Measurements from ENCODE around the gene IL17REL.
"Not testable (repeated sequence)": the region's sequence is repeated elsewhere in the genome, so short reads cannot be mapped to it uniquely, and the experiment has no call there.

IL17REL gene

GRCh38 chr22:49947296-49947622, 65.3 kb downstream of the IL17REL start:
- TF ChIP-seq, protein P1, sequence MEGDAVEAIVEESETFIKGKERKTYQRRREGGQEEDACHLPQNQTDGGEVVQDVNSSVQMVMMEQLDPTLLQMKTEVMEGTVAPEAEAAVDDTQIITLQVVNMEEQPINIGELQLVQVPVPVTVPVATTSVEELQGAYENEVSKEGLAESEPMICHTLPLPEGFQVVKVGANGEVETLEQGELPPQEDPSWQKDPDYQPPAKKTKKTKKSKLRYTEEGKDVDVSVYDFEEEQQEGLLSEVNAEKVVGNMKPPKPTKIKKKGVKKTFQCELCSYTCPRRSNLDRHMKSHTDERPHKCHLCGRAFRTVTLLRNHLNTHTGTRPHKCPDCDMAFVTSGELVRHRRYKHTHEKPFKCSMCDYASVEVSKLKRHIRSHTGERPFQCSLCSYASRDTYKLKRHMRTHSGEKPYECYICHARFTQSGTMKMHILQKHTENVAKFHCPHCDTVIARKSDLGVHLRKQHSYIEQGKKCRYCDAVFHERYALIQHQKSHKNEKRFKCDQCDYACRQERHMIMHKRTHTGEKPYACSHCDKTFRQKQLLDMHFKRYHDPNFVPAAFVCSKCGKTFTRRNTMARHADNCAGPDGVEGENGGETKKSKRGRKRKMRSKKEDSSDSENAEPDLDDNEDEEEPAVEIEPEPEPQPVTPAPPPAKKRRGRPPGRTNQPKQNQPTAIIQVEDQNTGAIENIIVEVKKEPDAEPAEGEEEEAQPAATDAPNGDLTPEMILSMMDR (IDR thresholded peaks at IDR 0.05; ENCODE audit: low read length, missing control alignments), result no peak
- H3K4me3 ChIP-seq (replicated peaks; ENCODE audit: low read depth, low read length), result no peak overlapping the region
- no peak for DNase-seq (ENCODE audit: low read depth)

DNA sequence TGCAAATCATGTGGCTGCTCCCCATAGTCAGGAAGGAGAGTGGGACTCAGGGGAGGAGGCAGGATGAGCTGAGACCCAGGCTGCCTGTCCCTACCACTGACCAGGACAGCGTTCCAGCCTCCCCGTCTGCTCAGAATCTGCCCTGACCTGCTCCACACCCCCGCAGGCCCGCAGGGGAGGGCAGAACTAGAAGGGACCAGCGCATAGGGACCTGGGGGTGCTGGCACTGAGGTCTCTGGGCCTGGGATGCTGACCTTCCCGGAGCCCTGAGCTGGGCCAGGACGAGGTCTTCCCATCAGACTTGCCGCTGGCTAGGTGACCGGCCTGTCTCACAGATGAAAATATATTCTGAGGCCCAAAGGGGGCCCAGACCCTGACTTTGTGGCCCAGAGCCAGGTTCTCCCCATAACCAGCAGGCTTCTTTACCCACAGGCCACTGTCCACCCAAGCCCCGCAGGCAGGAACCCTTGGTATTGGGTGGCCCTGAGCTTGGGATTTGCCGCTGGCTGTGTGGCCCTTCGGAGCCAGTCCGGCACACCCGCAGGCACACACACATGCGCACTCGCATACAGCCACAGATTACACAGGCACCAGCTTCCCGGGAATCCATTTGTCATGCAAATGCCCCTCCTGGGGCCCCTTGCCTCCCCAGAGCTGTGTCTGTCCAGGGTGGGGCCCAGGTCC, 65.8 kb downstream of the IL17REL start:
- no peak overlapping the region for H3K4me3 ChIP-seq (replicated peaks; ENCODE audit: low read depth, low read length)
- DNase-seq (ENCODE audit: low read depth), result no peak
- TF ChIP-seq, protein P1 (IDR thresholded peaks at IDR 0.05; ENCODE audit: low read length, missing control alignments), result no peak

DNA sequence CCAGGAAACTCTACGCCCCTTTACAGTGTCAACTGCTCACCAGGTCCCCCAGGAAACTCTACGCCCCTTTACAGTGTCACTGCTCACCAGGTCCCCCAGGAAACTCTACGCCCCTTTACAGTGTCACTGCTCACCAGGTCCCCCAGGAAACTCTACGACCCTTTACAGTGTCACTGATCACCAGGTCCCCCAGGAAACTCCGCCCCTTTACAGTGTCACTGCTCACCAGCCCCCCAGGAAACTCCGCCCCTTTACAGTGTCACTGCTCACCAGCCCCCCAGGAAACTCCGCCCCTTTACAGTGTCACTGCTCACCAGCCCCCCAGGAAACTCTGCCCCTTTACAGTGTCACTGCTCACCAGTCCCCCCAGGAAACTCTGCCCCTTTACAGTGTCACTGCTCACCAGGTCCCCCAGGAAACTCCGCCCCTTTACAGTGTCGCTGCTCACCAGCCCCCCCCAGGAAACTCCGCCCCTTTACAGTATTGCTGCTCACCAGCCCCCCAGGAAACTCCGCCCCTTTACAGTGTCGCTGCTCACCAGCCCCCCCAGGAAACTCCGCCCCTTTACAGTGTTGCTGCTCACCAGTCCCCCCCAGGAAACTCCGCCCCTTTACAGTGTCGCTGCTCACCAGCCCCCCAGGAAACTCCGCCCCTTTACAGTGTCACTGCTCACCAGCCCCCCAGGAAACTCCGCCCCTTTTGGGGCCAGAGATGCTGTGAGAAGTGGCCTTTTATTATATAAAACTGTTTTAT, 67.3 kb downstream of the IL17REL start:
- not testable (repeated sequence) for DNase-seq (ENCODE audit: low read depth); H3K4me3 ChIP-seq (replicated peaks; ENCODE audit: low read depth, low read length)
